ENCODE measurements around the gene SCAMP4.
A peak's percentile ranks its signal among the peaks of the same experiment; 100 is the strongest.
"Not testable (repeated sequence)": the region's sequence is repeated elsewhere in the genome, so short reads cannot be mapped to it uniquely, and the experiment has no call there.

The SCAMP4 gene

GRCh38 chr19:1867349-1867724, 37.9 kb upstream of the SCAMP4 start:
- FAIRE-seq, result no peak

- no peak for FAIRE-seq
These were observed 36.2 kb upstream of the SCAMP4 start for GRCh38 chr19:1868971-1869370.

- no peak for FAIRE-seq
These were observed 34.0 kb upstream of the SCAMP4 start for GRCh38 chr19:1871140-1871597.

GRCh38 chr19:1871630-1872029, 33.6 kb upstream of the SCAMP4 start:
- no peak for FAIRE-seq

GRCh38 chr19:1872807-1873523, 32.2 kb upstream of the SCAMP4 start:
- no peak for FAIRE-seq

- no peak for FAIRE-seq
These were observed 31.4 kb upstream of the SCAMP4 start for GRCh38 chr19:1873524-1874473.

- peak; percentile 85 for FAIRE-seq
These were observed 30.5 kb upstream of the SCAMP4 start for GRCh38 chr19:1874554-1875185.

- FAIRE-seq, result not testable (repeated sequence)
These were observed 29.9 kb upstream of the SCAMP4 start for GRCh38 chr19:1875265-1875645.

- FAIRE-seq, result no peak
These were observed 29.3 kb upstream of the SCAMP4 start for GRCh38 chr19:1875646-1876495.

GRCh38 chr19:1876496-1877279, 28.5 kb upstream of the SCAMP4 start:
- not testable (repeated sequence) for FAIRE-seq

GRCh38 chr19:1877280-1877660, 27.9 kb upstream of the SCAMP4 start:
- FAIRE-seq, result not testable (repeated sequence)

GRCh38 chr19:1878583-1878982, 26.6 kb upstream of the SCAMP4 start:
- FAIRE-seq, result not testable (repeated sequence)

GRCh38 chr19:1879982-1880381, 25.2 kb upstream of the SCAMP4 start:
- FAIRE-seq, result not testable (repeated sequence)

GRCh38 chr19:1880611-1881392, 24.4 kb upstream of the SCAMP4 start:
- FAIRE-seq, result no peak

- FAIRE-seq, result not testable (repeated sequence)
These were observed 23.7 kb upstream of the SCAMP4 start for GRCh38 chr19:1881393-1882088.

GRCh38 chr19:1882089-1882785, 23.0 kb upstream of the SCAMP4 start:
- FAIRE-seq, result no peak

GRCh38 chr19:1882786-1883692, 22.2 kb upstream of the SCAMP4 start:
- FAIRE-seq, result no peak

- no peak for FAIRE-seq
These were observed 21.4 kb upstream of the SCAMP4 start for GRCh38 chr19:1883784-1884183.
